Measurements from ENCODE around the gene CDH4.

DNA sequence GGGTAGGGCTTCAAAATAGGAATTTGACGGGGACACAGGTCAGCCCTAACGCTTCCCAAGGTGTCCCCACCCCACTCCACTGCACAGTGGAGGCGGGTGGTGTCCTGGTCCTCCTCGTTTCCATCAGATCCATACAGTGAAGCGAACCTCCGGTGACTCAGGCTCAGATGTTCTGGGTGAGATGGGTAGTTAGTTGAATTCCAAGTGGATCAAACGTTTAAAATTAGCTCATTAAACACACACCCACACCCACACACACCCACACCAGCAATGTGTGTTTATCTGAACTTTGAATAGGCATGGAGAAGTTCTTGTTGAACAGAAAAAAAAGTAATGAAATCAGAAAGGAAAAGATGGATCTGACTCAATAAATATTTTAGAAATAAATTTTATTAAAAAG, 58.9 kb downstream of the CDH4 start:
- TF ChIP-seq ZNF484 (CRISPR knock-in tag; IDR thresholded peaks at IDR 0.05; ENCODE audit: borderline replicate concordance, low read depth) (no peak), ZBTB3 (CRISPR knock-in tag; IDR thresholded peaks at IDR 0.05; ENCODE audit: borderline replicate concordance, low read depth) (no peak), CHD4 (IDR thresholded peaks at IDR 0.05; ENCODE audit: borderline replicate concordance, low read length) (no peak), GABPA (IDR thresholded peaks at IDR 0.05; ENCODE audit: low read depth, low read length) (no peak), GABPA (CRISPR knock-in tag; IDR thresholded peaks at IDR 0.05; ENCODE audit: low read depth) (no peak), YEATS4 (CRISPR knock-in tag; IDR thresholded peaks at IDR 0.05; ENCODE audit: borderline replicate concordance) (no peak), CEBPB (IDR thresholded peaks at IDR 0.05; ENCODE audit: borderline replicate concordance, low read depth, low read length) (no peak), GATA4 (IDR thresholded peaks at IDR 0.05; ENCODE audit: borderline replicate concordance, low read depth) (no peak)
- TF ChIP-seq, protein P1, sequence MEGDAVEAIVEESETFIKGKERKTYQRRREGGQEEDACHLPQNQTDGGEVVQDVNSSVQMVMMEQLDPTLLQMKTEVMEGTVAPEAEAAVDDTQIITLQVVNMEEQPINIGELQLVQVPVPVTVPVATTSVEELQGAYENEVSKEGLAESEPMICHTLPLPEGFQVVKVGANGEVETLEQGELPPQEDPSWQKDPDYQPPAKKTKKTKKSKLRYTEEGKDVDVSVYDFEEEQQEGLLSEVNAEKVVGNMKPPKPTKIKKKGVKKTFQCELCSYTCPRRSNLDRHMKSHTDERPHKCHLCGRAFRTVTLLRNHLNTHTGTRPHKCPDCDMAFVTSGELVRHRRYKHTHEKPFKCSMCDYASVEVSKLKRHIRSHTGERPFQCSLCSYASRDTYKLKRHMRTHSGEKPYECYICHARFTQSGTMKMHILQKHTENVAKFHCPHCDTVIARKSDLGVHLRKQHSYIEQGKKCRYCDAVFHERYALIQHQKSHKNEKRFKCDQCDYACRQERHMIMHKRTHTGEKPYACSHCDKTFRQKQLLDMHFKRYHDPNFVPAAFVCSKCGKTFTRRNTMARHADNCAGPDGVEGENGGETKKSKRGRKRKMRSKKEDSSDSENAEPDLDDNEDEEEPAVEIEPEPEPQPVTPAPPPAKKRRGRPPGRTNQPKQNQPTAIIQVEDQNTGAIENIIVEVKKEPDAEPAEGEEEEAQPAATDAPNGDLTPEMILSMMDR (CRISPR knock-in tag; IDR thresholded peaks at IDR 0.05), result no peak
- TF ChIP-seq, protein P2, sequence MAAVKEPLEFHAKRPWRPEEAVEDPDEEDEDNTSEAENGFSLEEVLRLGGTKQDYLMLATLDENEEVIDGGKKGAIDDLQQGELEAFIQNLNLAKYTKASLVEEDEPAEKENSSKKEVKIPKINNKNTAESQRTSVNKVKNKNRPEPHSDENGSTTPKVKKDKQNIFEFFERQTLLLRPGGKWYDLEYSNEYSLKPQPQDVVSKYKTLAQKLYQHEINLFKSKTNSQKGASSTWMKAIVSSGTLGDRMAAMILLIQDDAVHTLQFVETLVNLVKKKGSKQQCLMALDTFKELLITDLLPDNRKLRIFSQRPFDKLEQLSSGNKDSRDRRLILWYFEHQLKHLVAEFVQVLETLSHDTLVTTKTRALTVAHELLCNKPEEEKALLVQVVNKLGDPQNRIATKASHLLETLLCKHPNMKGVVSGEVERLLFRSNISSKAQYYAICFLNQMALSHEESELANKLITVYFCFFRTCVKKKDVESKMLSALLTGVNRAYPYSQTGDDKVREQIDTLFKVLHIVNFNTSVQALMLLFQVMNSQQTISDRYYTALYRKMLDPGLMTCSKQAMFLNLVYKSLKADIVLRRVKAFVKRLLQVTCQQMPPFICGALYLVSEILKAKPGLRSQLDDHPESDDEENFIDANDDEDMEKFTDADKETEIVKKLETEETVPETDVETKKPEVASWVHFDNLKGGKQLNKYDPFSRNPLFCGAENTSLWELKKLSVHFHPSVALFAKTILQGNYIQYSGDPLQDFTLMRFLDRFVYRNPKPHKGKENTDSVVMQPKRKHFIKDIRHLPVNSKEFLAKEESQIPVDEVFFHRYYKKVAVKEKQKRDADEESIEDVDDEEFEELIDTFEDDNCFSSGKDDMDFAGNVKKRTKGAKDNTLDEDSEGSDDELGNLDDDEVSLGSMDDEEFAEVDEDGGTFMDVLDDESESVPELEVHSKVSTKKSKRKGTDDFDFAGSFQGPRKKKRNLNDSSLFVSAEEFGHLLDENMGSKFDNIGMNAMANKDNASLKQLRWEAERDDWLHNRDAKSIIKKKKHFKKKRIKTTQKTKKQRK (IDR thresholded peaks at IDR 0.05; ENCODE audit: low read length), result no peak
- TF ChIP-seq, protein P3, sequence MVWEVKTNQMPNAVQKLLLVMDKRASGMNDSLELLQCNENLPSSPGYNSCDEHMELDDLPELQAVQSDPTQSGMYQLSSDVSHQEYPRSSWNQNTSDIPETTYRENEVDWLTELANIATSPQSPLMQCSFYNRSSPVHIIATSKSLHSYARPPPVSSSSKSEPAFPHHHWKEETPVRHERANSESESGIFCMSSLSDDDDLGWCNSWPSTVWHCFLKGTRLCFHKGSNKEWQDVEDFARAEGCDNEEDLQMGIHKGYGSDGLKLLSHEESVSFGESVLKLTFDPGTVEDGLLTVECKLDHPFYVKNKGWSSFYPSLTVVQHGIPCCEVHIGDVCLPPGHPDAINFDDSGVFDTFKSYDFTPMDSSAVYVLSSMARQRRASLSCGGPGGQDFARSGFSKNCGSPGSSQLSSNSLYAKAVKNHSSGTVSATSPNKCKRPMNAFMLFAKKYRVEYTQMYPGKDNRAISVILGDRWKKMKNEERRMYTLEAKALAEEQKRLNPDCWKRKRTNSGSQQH (CRISPR knock-in tag; IDR thresholded peaks at IDR 0.05; ENCODE audit: low read depth), result no peak
- TF ChIP-seq, protein P4, sequence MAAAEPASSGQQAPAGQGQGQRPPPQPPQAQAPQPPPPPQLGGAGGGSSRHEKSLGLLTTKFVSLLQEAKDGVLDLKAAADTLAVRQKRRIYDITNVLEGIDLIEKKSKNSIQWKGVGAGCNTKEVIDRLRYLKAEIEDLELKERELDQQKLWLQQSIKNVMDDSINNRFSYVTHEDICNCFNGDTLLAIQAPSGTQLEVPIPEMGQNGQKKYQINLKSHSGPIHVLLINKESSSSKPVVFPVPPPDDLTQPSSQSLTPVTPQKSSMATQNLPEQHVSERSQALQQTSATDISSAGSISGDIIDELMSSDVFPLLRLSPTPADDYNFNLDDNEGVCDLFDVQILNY (CRISPR knock-in tag; conservative IDR thresholded peaks at IDR 0.05), result no peak

All from HepG2 (cell line).